ENCODE data around the gene POLR2B.
"Not testable (repeated sequence)": the region's sequence is repeated elsewhere in the genome, so short reads cannot be mapped to it uniquely, and the experiment has no call there.

The POLR2B gene

DNA sequence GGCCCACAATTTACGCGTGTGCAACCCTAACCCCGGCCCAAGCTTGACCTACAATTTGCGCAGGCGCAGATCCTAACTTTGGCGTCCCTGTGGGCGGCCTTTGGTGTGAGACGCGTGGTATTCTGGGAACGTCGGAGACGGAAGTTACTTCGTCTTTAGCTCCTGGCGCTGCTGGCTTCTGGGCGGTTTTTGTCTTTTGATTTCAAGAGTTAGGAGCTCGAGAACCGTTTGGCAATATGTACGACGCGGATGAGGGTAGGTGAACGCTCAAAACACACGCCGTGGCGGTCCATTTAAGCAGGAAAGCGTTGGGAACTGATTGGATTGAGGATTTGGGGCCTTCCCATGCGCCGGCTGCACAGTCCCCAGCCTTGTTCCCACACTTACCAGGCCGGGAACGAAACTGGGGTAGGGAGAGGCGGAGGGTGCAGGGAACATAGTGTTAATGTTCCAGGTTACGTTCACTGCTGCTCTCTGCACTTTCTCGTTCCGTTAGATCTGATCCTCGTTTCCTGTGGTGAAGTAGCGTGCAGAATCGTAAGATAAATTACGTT lies at the start of gene POLR2B:
Gene POLR2B, plus strand, starts transcription at position 147 of the 554 bp plus-strand sequence. Its CDS starts 90 bp downstream, at position 237.
- DNase-seq: peak; percentile 24 to 97 (median 87)

DNA sequence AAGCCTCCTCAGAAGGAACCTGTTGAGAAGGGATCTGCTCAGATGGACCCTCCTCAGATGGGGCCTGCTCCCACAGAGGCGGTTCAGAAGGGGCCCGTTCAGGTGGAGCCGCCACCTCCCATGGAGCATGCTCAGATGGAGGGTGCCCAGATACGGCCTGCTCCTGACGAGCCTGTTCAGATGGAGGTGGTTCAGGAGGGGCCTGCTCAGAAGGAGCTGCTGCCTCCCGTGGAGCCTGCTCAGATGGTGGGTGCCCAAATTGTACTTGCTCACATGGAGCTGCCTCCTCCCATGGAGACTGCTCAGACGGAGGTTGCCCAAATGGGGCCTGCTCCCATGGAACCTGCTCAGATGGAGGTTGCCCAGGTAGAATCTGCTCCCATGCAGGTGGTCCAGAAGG lies 48.1 kb upstream of the POLR2B start:
- no peak for DNase-seq

DNA sequence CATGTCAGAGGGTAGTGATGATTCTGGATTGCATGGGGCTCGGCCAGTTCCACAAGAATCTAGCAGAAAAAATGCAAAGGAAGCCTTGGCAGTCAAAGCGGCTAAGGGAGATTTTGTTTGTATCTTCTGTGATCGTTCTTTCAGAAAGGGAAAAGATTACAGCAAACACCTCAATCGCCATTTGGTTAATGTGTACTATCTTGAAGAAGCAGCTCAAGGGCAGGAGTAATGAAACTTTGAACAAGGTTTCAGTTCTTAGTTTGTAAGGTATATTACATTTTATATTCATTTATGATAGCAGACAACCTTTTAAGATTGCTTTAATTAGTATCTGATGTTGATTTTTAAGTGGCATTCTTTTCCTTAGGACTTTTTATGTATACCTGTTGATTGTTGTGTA lies 46.8 kb upstream of the POLR2B start:
- DNase-seq: no peak

GRCh38 chr4:56937262-56937661 lies 41.4 kb upstream of the POLR2B start:
- DNase-seq: no peak

- DNase-seq: not testable (repeated sequence)
Measured at GRCh38 chr4:56939826-56940225, 38.9 kb upstream of the POLR2B start.

DNA sequence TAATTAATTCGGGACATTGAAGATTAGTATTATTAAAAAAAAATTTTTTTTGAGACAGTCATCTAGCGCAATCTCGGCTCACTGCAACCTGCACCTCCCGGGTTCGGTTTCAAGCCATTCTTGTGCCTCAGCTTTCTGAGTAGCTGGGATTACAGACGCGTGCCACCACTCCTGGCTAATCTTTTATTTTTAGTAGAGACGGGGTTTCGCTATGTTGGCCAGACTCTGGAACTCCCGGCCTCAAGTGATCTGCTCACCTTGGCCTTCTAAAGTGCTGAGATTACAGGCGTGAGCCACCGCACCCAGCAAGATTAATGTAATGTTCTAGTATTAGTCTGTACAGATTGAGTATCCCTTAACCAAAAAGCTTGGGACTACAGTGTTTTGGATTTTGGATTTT lies 38.3 kb upstream of the POLR2B start:
- no peak for DNase-seq

DNA sequence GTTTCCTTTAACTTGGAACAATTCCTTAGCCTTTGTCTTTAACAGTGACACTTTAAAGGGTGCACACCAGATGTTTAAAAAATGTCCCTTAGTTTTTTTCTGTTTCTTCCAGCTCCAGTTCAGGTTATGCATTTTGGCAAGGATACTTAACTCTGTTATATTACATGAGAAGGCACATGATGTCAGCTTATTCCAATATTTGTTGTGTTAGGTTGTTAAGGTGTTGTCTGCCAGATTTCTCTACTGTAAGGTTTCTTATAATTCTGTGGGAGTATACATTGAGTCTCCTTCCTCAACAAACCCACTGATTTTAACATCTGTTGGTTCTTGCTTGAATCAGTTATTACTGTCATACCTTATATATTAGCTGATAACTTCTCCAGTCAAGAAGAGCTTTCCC lies 37.7 kb upstream of the POLR2B start:
- no peak for DNase-seq

DNA sequence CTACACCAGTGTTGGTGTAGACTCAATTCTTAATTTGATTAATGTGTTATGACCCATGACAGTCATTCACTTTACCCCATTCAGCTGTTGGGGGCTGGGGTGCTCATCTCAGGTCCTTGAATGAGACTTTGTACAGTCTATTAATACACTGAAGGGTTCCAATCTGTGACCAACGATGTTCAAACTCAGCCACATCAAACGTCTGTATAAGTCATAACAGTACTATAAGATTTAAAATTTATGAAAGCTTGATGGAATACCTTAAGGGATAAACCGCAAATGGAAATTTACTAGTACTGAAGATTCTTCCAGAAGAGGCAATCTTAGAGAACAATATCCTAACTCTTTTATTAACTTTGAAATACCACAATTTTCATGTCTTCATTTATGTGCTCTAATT lies 37.3 kb upstream of the POLR2B start:
- no peak for DNase-seq

DNA sequence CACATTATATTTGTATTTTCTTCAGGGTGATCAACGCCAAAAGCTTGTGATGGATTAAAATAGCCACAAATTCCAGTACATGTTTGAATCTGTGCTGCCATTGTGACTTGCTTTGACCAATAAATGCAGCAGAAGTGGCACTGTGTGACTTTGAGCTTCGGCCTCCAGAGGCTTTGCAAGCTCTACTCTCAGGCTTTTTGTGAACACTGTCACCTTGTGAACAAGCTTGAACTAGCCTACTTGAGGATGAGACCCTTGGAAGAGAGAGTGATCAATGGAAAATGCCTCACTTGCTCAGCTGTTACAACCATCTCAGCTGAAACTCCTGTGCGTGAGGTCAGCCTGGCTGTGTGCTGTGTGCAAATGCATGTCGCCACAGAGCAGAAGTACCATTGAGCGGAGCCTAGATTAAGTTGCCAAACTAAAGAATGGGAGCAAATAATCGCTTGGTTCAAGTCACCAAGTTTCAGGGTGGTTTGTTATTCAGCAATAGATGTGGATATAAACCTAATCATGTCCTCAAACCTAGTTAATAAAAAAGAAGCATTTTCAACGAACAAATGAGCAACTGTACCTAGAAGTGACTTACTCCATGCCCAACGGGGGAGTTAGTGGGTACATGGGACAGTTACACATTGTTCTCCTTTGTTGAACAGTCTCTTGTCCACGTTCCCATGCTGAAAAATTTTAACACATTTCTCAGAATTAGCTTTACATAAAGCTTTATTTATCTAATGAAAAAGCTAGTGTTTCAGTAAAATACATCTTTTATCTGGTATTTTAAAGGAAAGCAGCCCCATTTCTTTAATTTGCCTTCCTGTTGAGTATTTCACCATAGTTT lies 24.8 kb upstream of the POLR2B start:
- peak in 27 of 56 donors; percentile 3 to 42 (median 13) for DNase-seq

GRCh38 chr4:56958111-56958517 lies 20.6 kb upstream of the POLR2B start:
- peak in 51 of 56 donors; percentile 2 to 81 (median 43) for DNase-seq

DNA sequence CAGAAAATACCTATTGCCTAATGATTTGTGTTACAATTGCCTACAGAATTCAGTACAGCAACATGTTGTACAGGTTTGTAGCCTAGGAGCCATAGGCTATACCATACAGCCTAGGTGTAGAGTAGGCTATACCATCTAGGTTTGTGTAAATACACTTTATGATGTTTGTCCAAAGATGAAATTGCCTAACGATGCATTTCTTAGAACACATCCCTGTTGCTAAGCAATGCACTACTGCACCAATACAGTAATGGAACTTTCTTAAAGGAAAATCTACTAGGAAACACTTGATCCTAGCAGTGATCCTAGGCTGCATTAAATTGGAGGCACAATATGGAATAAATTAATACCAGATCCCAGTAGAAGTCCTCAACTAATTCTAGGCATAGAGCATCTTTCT lies 19.6 kb upstream of the POLR2B start:
- DNase-seq: no peak

DNA sequence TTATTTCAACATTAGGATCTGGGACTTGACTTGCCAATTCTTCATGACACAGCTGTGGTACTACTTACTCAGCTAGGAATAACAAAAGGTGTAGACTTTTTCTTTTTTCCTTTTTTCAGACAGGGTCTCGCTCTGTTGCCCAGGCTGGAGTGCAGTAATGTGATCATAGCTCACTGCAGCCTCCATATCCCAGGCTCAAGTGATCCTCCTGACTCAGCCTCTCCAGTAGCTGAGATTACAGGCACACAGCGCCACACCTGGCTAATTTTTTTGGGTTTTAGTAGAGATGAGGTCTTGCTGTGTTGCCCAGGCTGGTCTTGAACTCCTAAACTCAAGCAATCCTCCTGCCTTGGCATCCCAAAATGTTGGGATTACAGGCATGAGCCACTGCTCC lies 17.6 kb upstream of the POLR2B start:
- DNase-seq: no peak

DNA sequence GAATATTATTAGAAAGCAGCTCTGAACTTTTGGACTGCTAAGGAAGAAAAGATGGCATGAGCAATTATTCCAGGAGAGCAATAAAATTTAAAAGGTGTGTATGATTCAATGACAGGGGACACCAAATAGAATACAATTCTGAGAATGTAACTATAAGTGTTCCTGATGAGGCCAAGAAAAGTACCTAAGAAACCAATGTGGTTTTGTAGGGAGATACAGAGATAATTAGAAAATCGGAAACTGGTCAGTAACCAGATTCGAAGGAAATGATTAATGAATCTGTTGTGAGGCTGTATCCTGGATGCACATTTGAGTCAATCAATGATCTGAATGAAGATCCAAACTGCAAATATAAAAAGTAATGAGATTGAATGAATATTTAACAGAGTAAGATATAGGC lies 7.3 kb upstream of the POLR2B start:
- DNase-seq: no peak

DNA sequence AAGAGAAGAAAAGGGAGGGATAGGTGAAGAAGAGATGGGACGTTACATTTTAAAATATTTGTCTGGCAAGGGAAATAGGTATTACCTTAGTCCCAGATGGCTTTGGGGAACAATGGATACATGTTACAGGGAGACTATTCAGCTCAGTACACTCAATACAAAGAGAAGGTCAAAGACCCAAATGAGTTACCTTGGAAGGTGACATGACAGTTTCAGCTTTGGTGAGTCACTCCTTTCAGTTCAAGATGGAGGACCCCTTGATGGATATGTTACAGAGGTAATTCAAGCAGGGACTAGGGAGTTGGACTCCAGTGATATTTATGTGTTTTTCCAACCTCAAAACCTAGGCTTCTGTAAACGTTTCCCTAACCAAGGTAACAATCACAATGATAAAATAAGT lies 6.3 kb upstream of the POLR2B start:
- DNase-seq: no peak

DNA sequence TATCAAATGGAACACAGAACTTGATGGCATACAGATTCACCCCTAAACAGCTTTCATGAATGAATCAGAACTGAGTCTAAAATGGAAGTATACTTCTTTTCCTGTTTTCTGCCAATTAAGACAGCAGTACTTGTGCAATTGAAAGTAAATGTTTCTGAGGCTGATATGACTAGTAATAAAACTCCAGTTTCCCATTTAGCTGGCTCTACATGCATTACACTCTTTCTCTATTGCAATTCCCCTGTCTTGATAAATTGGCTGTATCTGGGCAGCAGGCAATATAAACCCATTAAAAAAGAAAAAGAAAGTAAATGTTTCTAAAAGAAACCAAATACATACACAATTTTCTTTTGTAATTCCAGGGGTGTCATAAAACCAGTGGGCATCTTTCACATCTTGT lies 5.9 kb upstream of the POLR2B start:
- DNase-seq: no peak

DNA sequence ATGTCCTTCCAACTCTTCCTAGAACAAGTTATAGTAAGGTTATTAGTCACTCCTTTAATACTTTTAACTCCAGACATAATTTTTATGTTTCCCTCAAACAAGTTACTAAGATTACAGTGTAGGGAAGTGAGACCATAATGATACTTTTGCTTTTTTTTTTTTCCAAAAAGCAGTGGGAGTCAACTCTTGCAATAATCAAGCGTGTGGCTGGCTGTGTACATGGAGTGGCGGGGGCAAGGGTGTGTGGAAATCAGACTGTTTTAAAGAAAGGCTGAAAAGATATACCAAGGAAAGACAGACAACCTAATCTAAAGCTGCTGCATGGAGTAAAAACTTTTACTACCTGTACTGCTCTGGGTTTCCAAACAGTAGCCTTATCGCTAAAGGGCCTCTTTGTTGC lies 5.4 kb upstream of the POLR2B start:
- DNase-seq: no peak

DNA sequence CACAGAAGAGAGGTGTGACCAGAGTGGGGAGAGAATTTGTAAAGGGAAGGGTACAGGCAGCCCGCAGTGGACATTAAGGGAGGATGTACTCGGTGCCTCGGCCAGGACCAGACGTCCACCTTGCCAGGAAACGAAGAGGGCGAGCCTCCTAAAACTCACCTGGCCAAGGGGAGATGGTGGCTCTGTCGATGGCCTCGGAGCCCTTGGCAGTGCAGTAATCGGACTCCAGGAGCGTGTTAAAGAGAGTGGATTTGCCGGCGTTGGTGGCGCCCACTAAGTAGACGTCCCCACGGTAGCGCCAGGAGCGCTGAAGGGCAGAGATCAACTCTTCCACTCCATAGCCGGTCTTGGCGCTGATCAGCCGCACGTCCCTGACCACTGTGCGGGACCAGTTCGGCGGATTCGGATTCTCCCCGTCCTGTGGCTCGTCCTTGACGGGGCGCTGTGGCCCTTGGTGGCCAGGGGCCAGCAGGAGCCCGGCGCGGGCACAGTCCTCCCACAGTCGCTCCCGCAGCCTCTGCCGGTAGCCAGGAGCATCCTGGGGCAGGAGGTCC lies 2.3 kb upstream of the POLR2B start:
- peak in 2 of 56 donors; percentile 44 to 53 for DNase-seq

- peak in 22 of 56 donors; percentile 8 to 81 (median 50) for DNase-seq
Measured at GRCh38 chr4:56976837-56977320, 1.8 kb upstream of the POLR2B start.

DNA sequence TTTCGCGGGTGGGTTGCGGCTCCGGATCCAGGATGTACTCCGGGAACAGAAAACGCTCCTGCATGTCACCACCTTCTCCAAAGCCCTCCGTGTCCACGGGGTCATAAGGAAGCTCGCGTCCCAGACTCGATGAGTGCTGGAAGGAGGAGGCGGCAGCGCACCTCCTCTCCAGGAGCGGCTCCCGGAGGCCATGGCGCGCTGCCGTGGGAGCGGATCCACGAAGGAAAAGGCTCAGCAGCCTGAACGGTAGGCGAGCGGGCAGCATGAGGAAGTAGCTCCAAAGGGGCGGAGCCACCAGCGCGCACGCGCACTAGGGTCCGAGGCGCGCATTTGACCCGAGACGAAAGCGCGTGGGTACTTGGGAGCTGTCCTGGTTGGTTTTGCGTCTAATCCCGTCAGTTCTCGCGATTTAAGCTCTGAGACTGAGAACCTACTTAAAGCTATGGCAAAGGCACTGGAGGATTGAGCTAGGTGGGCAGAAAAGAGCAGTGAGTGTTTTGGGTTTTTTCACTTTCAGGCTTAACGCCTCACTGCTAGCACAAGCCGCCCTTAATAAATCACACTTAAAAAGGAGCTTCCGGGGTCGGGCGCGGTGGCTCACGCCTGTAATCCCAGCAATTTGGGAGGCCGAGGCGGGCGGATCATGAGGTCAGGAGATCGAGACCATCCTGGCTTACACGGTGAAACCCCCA lies 1.2 kb upstream of the POLR2B start, which contains the start of gene NOA1:
Gene NOA1, minus strand, starts transcription at position 286 of the 692 bp plus-strand sequence. Its CDS starts 21 bp downstream, at position 265.
- DNase-seq: peak; percentile 70 to 98 (median 94)

- DNase-seq: no peak
Measured at GRCh38 chr4:56979421-56980072, 851 bp downstream of the POLR2B start.

DNA sequence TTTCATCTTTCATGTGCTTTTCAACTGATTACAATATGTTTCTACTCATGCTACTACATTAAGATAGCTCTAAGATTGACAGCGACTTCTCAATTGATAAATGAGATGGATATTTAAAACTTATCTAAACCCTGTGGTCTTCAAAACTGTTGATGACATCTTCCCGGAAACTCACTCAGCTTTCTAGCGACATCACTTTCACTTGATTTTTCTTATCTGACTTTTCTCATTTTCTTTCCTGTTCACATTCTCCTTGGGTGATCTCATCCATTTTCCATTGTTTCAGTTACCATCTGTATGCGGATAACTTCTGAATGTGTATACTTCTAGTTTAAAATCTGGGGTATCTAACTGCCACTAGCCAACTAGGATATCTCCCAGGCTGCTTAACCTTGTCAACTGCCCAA lies 3.1 kb downstream of the POLR2B start:
- DNase-seq: no peak

Data from nucleus accumbens (tissue), 56 donors.